Hepatocyte (in vitro differentiated cells): ENCODE results near the gene PEDS1.

Experiments used
- CTCF ChIP-seq: fragments of 200-600 bp; sonication (generic); IDR thresholded peaks from 2 replicates; pipeline ENCODE4 v1.5.1; 2016; ENCODE audit warnings: antibody characterized with exemption, mild to moderate bottlenecking; ENCODE audit not compliant: poor library complexity
- EZH2 ChIP-seq: fragments of 200-600 bp; sonication (generic); IDR thresholded peaks from 2 replicates; pipeline ENCODE4 v1.6.1; 2016; ENCODE audit warnings: antibody characterized with exemption, mild to moderate bottlenecking, borderline replicate concordance

GRCh38 chr20:50120935-50121693 lies 32.4 kb downstream of the PEDS1 start:
- peak; percentile 52 for TF ChIP-seq CTCF
- TF ChIP-seq EZH2, result no peak
